H9 (cell line): ENCODE data around the gene TBC1D9B. TPM values are rescaled to one million over a fixed set of nuclear protein-coding genes. Genes with fewer than 3 reads are reported as not detected.

Experiments used
- DNase-seq: peaks from one replicate; pipeline ENCODE4 v3.0.0-alpha.2; 2017
- H2AFZ ChIP-seq: one replicate; pipeline ENCODE4 v1.6.1; 2013; ENCODE audit warnings: mild to moderate bottlenecking, low read length, control low read depth, moderate library complexity
- H2AK5ac ChIP-seq: 2 replicates; pipeline ENCODE4 v1.6.1; 2013; ENCODE audit warnings: low read length, control low read depth, mixed read lengths; ENCODE audit not compliant: insufficient read length
- H2BK120ac ChIP-seq: one replicate; pipeline ENCODE4 v1.6.1; 2013; ENCODE audit warnings: low read depth, mild to moderate bottlenecking, low read length, control low read depth, inconsistent platforms; ENCODE audit not compliant: poor library complexity, severe bottlenecking
- H2BK12ac ChIP-seq: 2 replicates; pipeline ENCODE4 v1.6.1; 2013; ENCODE audit warnings: low read length, control low read depth, mixed read lengths, low read depth; ENCODE audit not compliant: insufficient read length
- H2BK15ac ChIP-seq: 2 replicates; pipeline ENCODE4 v1.6.1; 2013; ENCODE audit warnings: low read depth, low read length, control low read depth
- H2BK20ac ChIP-seq: one replicate; pipeline ENCODE4 v1.6.1; 2013; ENCODE audit warnings: low read depth, mild to moderate bottlenecking, low read length, control low read depth, inconsistent platforms; ENCODE audit not compliant: poor library complexity, severe bottlenecking
- H2BK5ac ChIP-seq: 2 replicates; pipeline ENCODE4 v1.6.1; 2013; ENCODE audit warnings: low read length, control low read depth, mixed read lengths; ENCODE audit not compliant: insufficient read length
- H3K14ac ChIP-seq: 2 replicates; pipeline ENCODE4 v1.6.1; 2013; ENCODE audit warnings: low read length, control low read depth; ENCODE audit not compliant: insufficient read depth
- H3K18ac ChIP-seq: 2 replicates; pipeline ENCODE4 v1.6.1; 2013; ENCODE audit warnings: low read depth, mild to moderate bottlenecking, mixed read lengths, low read length, control low read depth; ENCODE audit not compliant: insufficient read length
- H3K23ac ChIP-seq: 2 replicates; pipeline ENCODE4 v1.6.1; 2013; ENCODE audit warnings: low read length, control low read depth, mixed read lengths, low read depth; ENCODE audit not compliant: insufficient read length
- H3K23me2 ChIP-seq: 2 replicates; pipeline ENCODE4 v1.6.1; 2013; ENCODE audit warnings: low read depth, mild to moderate bottlenecking, mixed read lengths, low read length, control low read depth; ENCODE audit not compliant: insufficient read length, poor library complexity, severe bottlenecking
- H3K27ac ChIP-seq: 2 replicates; pipeline ENCODE4 v1.5.1; 2013; ENCODE audit warnings: low read length, control low read depth, mixed read lengths, low read depth; ENCODE audit not compliant: insufficient read length
- H3K27me3 ChIP-seq: 2 replicates; pipeline ENCODE4 v1.6.1; 2013; ENCODE audit warnings: low read length, control low read depth, inconsistent platforms; ENCODE audit not compliant: insufficient read depth
- H3K4ac ChIP-seq: 2 replicates; pipeline ENCODE4 v1.6.1; 2013; ENCODE audit warnings: low read depth, mild to moderate bottlenecking, control low read depth, inconsistent platforms, low read length, moderate library complexity
- H3K4me1 ChIP-seq: 2 replicates; pipeline ENCODE4 v1.6.1; 2013; ENCODE audit warnings: low read length, control low read depth, inconsistent platforms; ENCODE audit not compliant: insufficient read depth
- H3K4me2 ChIP-seq: 2 replicates; pipeline ENCODE4 v1.6.1; 2013; ENCODE audit warnings: low read length, control low read depth, mixed read lengths; ENCODE audit not compliant: insufficient read length, insufficient read depth
- H3K56ac ChIP-seq: 2 replicates; pipeline ENCODE4 v1.6.1; 2013; ENCODE audit warnings: low read depth, mild to moderate bottlenecking, mixed read lengths, low read length, control low read depth; ENCODE audit not compliant: insufficient read length
- H3K79me1 ChIP-seq: 2 replicates; pipeline ENCODE4 v1.6.1; 2013; ENCODE audit warnings: low read depth, mild to moderate bottlenecking, moderate library complexity, low read length, control low read depth, inconsistent platforms; ENCODE audit not compliant: insufficient read depth, poor library complexity, severe bottlenecking
- H3K79me2 ChIP-seq: 2 replicates; pipeline ENCODE4 v1.6.1; 2013; ENCODE audit warnings: low read length, control low read depth, inconsistent platforms; ENCODE audit not compliant: insufficient read depth
- H3K9ac ChIP-seq: 2 replicates; pipeline ENCODE4 v1.6.1; 2013; ENCODE audit warnings: low read length, control low read depth, mixed read lengths; ENCODE audit not compliant: insufficient read length; ENCODE audit errors: extremely low read depth
- H3K9me3 ChIP-seq: one replicate; pipeline ENCODE4 v1.6.1; 2013; ENCODE audit warnings: low read depth, low read length, inconsistent platforms; ENCODE audit not compliant: control insufficient read depth
- H3T11ph ChIP-seq: one replicate; pipeline ENCODE4 v1.6.1; 2013; ENCODE audit warnings: mild to moderate bottlenecking, low read length, control low read depth, inconsistent platforms
- H4K20me1 ChIP-seq: one replicate; pipeline ENCODE4 v1.6.1; 2013; ENCODE audit not compliant: control insufficient read depth, insufficient read length, insufficient read depth
- H4K5ac ChIP-seq: 2 replicates; pipeline ENCODE4 v1.6.1; 2013; ENCODE audit warnings: low read depth, mild to moderate bottlenecking, mixed read lengths, low read length, control low read depth; ENCODE audit not compliant: insufficient read length
- H4K8ac ChIP-seq: replicated peaks from 2 replicates; pipeline ENCODE4 v1.6.1; 2013; ENCODE audit warnings: low read length, control low read depth, mixed read lengths, low read depth; ENCODE audit not compliant: insufficient read length
- H4K91ac ChIP-seq: 2 replicates; pipeline ENCODE4 v1.6.1; 2013; ENCODE audit warnings: low read depth, mild to moderate bottlenecking, moderate library complexity, mixed read lengths, low read length, control low read depth; ENCODE audit not compliant: insufficient read length
- H3K27ac Mint-ChIP-seq, 3 experiments: 2 replicates in 2 of 3; 3 replicates in 1 of 3; pipeline ENCODE4 v1.8.0; 2020 to 2021; ENCODE audit warnings: mixed read lengths in 3 of 3, mild to moderate bottlenecking in 1 of 3, moderate library complexity in 1 of 3
- H3K27me3 Mint-ChIP-seq: 2 replicates; pipeline ENCODE4 v1.8.0; 2021; ENCODE audit warnings: low read depth, mild to moderate bottlenecking, moderate library complexity, mixed read lengths
- H3K36me3 Mint-ChIP-seq, 3 experiments: 2 replicates in 2 of 3; 3 replicates in 1 of 3; pipeline ENCODE4 v1.8.0; 2020 to 2021; ENCODE audit warnings: low read depth in 3 of 3, mixed read lengths in 3 of 3; ENCODE audit not compliant: insufficient read depth in 1 of 3
- H3K4me1 Mint-ChIP-seq, 2 experiments: 2 replicates each; pipeline ENCODE4 v1.8.0; 2020; ENCODE audit warnings: mixed read lengths in 2 of 2
- H3K4me3 Mint-ChIP-seq, 2 experiments: 2 replicates in 1 of 2; 3 replicates in 1 of 2; pipeline ENCODE4 v1.8.0; 2020 to 2021; ENCODE audit warnings: mild to moderate bottlenecking in 2 of 2, mixed read lengths in 2 of 2, moderate library complexity in 1 of 2
- H3K9me3 Mint-ChIP-seq, 2 experiments: 2 replicates in 1 of 2; 3 replicates in 1 of 2; pipeline ENCODE4 v1.8.0; 2020; ENCODE audit warnings: mild to moderate bottlenecking in 2 of 2, mixed read lengths in 2 of 2, moderate library complexity in 1 of 2
- CTCF ChIP-seq: fragments of 200-600 bp; sonication (generic); conservative IDR thresholded peaks from 3 replicates; pipeline ENCODE4 v1.8.0; 2021; ENCODE audit warnings: antibody characterized with exemption, mild to moderate bottlenecking
- WGBS: extraction: QIAGEN DNeasy Blood & Tissue Kit; methylation state at CpG from one replicate; pipeline ENCODE4 v1.1.7; 2013; ENCODE audit warnings: missing lambda C conversion rate, low lambda C conversion rate, mixed read lengths; ENCODE audit not compliant: insufficient read length; ENCODE audit errors: extremely low coverage; 5-methylcytosine and 5-hydroxymethylcytosine counted together
- total RNA-seq: library from RNA; stranded (reverse); gene quantifications from 2 replicates; pipeline ENCODE4 v1.2.1, GENCODE V29; 2021

TBC1D9B gene
- total RNA-seq, 1 experiment from 2014 or later, result 62.1 TPM

DNA sequence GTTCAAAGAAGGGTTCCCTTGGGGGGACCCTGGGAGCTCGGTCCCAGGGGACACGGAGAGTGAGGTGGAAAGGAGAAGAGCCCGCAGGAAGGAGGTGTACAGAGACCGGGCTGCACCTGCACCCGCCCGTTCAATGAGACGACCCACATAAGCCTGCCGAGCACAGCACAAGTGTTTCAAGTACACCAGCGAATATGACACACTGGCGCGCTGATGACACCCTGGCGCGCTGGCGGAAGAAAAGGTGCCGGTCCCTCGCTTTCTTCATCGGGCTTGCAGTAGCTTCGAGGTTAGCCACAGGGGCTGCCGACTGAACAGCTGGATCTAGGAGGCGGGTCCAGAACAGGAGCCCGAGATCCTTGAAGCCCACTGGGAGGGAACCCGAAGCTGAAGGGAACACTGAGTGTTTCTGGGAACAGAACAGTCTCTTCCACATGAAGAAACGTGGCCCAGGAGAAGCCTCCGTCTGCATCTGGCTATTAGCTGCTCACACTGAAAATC is 1.4 kb downstream of the TBC1D9B start:
- Histone ChIP-seq H3K27ac (no peak overlapping the region), H2BK5ac (no peak overlapping the region), H2AFZ (no peak overlapping the region), H3K14ac (no peak overlapping the region), H3K23ac (no peak overlapping the region), H3K4me1 (no peaks in the 10 kb centered on the region), H3K79me1 (no peaks in the 10 kb centered on the region), H3K23me2 (peaks cover 4% of the 10 kb centered on the region), H2BK15ac (no peak overlapping the region), H3K79me2 (no peaks in the 10 kb centered on the region), H3K18ac (no peak overlapping the region), H2BK120ac (no peak overlapping the region), H3K9me3 (no peaks in the 10 kb centered on the region), H3K27me3 (no peaks in the 10 kb centered on the region), H3K4ac (no peak overlapping the region), H4K5ac (no peak overlapping the region), H3K9ac (no peak overlapping the region), H2AK5ac (no peak overlapping the region), H2BK12ac (no peak overlapping the region), H3T11ph (no peak overlapping the region), H3K56ac (no peak overlapping the region), H3K4me2 (peak overlapping the region; percentile 76), H4K91ac (no peak overlapping the region), H2BK20ac (no peak overlapping the region), H4K20me1 (no peaks in the 10 kb centered on the region), H4K8ac (no peak overlapping the region)
- no peaks in the 10 kb centered on the region; a peak in 1 of 5 replicates for H3K9me3 Mint-ChIP-seq
- TF ChIP-seq CTCF, result no peak
- no CpG with 5 or more reads among the region's 24 CpGs for WGBS
- H3K27ac Mint-ChIP-seq, result no peak overlapping the region; a peak in 1 of 7 replicates
- DNase-seq, result peak; percentile 43
- H3K36me3 Mint-ChIP-seq, result peaks cover 9 to 35% (median 27%) of the 10 kb centered on the region in 3 experiments
- H3K4me1 Mint-ChIP-seq, result peaks cover 0 to 11% of the 10 kb centered on the region in 2 experiments; a peak in 3 of 4 replicates
- peaks cover 2% of the 10 kb centered on the region for H3K27me3 Mint-ChIP-seq
- peak overlapping the region; percentile 76 to 87 for H3K4me3 Mint-ChIP-seq
